SH-SY5Y (cell line): ENCODE measurements around the gene CRELD2.

Experiments
- GATA2 ChIP-seq: IDR thresholded peaks from 2 replicates; pipeline ENCODE4 v1.6.1; 2011; ENCODE audit warnings: mild to moderate bottlenecking, low read depth, low read length
- GATA3 ChIP-seq: IDR thresholded peaks from 2 replicates; pipeline ENCODE4 v1.6.1; 2011; ENCODE audit warnings: low read depth, mild to moderate bottlenecking, low read length, moderate library complexity

DNA sequence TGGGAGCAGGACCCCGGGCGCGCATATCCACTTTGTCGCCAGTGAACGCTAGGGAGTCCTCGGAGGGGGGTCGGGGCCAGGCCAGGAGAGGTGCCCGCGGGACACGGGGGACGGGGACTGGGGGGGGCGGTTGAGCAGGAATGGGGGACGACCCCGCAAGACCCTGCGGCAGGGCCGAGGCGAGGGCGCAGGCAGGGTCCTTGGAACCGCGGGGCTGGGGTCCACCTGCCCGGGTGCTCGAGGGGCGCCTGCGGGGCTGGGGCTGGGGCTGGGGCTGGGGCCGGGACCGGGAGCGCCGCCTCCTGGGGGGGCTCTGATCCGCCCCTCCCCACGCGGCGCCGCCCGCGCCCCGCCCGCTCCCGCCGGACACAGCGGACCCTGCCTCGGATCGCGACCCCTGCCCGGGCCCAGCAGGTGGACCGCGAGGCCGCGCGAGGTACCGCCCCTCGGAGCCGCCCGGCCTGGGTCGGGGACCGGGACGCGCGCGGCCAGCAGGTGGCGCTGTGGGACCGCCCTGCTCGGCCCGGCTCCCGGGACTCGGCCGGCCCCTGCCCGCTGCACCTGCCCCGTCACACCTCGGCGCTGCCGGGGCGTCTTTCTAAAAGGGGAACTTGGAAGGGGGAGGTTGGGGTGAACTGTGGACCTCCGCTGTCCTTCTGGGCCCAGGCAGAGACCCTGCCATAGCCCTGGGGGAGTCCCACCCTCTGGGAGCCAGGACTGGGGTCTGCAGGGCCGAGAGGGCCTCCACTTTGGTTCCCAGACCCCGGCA lies 11.0 kb downstream of the CRELD2 start:
- TF ChIP-seq GATA2: no peak
- no peak for TF ChIP-seq GATA3
